ENCODE data around the gene MAN1C1. TPM values are rescaled to one million over a fixed set of nuclear protein-coding genes. Genes with fewer than 3 reads are reported as not detected.

The MAN1C1 gene
- total RNA-seq, 1 donor from 2014 or later = 5.0 TPM

GRCh38 chr1:25811384-25812082 lies 194.9 kb downstream of the MAN1C1 start:
- peaks cover 3% of the 10 kb centered on the region for H3K4me1 Mint-ChIP-seq (ENCODE audit: low read depth)
- H3K4me3 Mint-ChIP-seq (ENCODE audit: low read depth) = no peak overlapping the region
- H3K27ac Mint-ChIP-seq = no peak overlapping the region
- H3K27me3 Mint-ChIP-seq (ENCODE audit: low read depth) = no peaks in the 10 kb centered on the region
- H3K9me3 Mint-ChIP-seq = no peaks in the 10 kb centered on the region
- no peaks in the 10 kb centered on the region for H3K36me3 Mint-ChIP-seq (ENCODE audit: low read depth)
- DNase-seq (ENCODE audit: low spot score) = no peak
- intact Hi-C loops (cut with micrococcal nuclease) = loop anchor here (10.0 kb wide), 1 partner anchor 287 kb away; no protein-coding TSS in a partner anchor

- DNase-seq (ENCODE audit: low spot score) = no peak
- Mint-ChIP-seq H3K36me3 (ENCODE audit: low read depth) (no peaks in the 10 kb centered on the region), H3K27me3 (ENCODE audit: low read depth) (no peaks in the 10 kb centered on the region), H3K27ac (no peak overlapping the region), H3K9me3 (no peaks in the 10 kb centered on the region), H3K4me3 (ENCODE audit: low read depth) (no peak overlapping the region), H3K4me1 (ENCODE audit: low read depth) (peaks cover 6% of the 10 kb centered on the region)
- intact Hi-C loops (cut with micrococcal nuclease) = loop anchor here (10.0 kb wide), 1 partner anchor 288 kb away; no protein-coding TSS in a partner anchor
Observed at GRCh38 chr1:25813071-25813733, 196.6 kb downstream of the MAN1C1 start.

GRCh38 chr1:25813734-25814471 lies 197.3 kb downstream of the MAN1C1 start:
- Mint-ChIP-seq H3K4me1 (ENCODE audit: low read depth) (peaks cover 8% of the 10 kb centered on the region), H3K27ac (no peak overlapping the region), H3K4me3 (ENCODE audit: low read depth) (no peak overlapping the region), H3K9me3 (no peaks in the 10 kb centered on the region), H3K27me3 (ENCODE audit: low read depth) (no peaks in the 10 kb centered on the region), H3K36me3 (ENCODE audit: low read depth) (no peaks in the 10 kb centered on the region)
- intact Hi-C loops (cut with micrococcal nuclease) = loop anchor here (10.0 kb wide), 1 partner anchor 289 kb away; no protein-coding TSS in a partner anchor
- no peak for DNase-seq (ENCODE audit: low spot score)

- H3K4me1 Mint-ChIP-seq (ENCODE audit: low read depth) = peaks cover 12% of the 10 kb centered on the region
- H3K27ac Mint-ChIP-seq = no peak overlapping the region
- no peak overlapping the region for H3K4me3 Mint-ChIP-seq (ENCODE audit: low read depth)
- intact Hi-C loops (cut with micrococcal nuclease) = loop anchor here (10.0 kb wide), 1 partner anchor 290 kb away; no protein-coding TSS in a partner anchor
- H3K27me3 Mint-ChIP-seq (ENCODE audit: low read depth) = no peaks in the 10 kb centered on the region
- DNase-seq (ENCODE audit: low spot score) = no peak
- H3K36me3 Mint-ChIP-seq (ENCODE audit: low read depth) = no peaks in the 10 kb centered on the region
- no peaks in the 10 kb centered on the region for H3K9me3 Mint-ChIP-seq
Observed at GRCh38 chr1:25814549-25815087, 198.0 kb downstream of the MAN1C1 start.

GRCh38 chr1:25815208-25816111 lies 198.9 kb downstream of the MAN1C1 start:
- intact Hi-C loops (cut with micrococcal nuclease) = loop anchor here (10.0 kb wide), 1 partner anchor 291 kb away; no protein-coding TSS in a partner anchor
- Mint-ChIP-seq H3K27ac (no peak overlapping the region), H3K9me3 (no peaks in the 10 kb centered on the region), H3K4me1 (ENCODE audit: low read depth) (peaks cover 12% of the 10 kb centered on the region), H3K4me3 (ENCODE audit: low read depth) (no peak overlapping the region), H3K27me3 (ENCODE audit: low read depth) (no peaks in the 10 kb centered on the region), H3K36me3 (ENCODE audit: low read depth) (no peaks in the 10 kb centered on the region)
- no peak for DNase-seq (ENCODE audit: low spot score)

GRCh38 chr1:25816112-25816718 lies 199.6 kb downstream of the MAN1C1 start:
- peaks cover 15% of the 10 kb centered on the region for H3K4me1 Mint-ChIP-seq (ENCODE audit: low read depth)
- DNase-seq (ENCODE audit: low spot score) = no peak
- no peaks in the 10 kb centered on the region for H3K9me3 Mint-ChIP-seq
- peaks cover 6% of the 10 kb centered on the region for H3K36me3 Mint-ChIP-seq (ENCODE audit: low read depth)
- intact Hi-C loops (cut with micrococcal nuclease) = loop anchor here (10.0 kb wide), 1 partner anchor 291 kb away; no protein-coding TSS in a partner anchor
- no peak overlapping the region for H3K27ac Mint-ChIP-seq
- no peaks in the 10 kb centered on the region for H3K27me3 Mint-ChIP-seq (ENCODE audit: low read depth)
- H3K4me3 Mint-ChIP-seq (ENCODE audit: low read depth) = no peak overlapping the region

- intact Hi-C loops (cut with micrococcal nuclease) = loop anchor here (10.0 kb wide), 1 partner anchor 293 kb away; no protein-coding TSS in a partner anchor
- Mint-ChIP-seq H3K27me3 (ENCODE audit: low read depth) (no peaks in the 10 kb centered on the region), H3K4me3 (ENCODE audit: low read depth) (peak overlapping the region; percentile 97), H3K9me3 (no peaks in the 10 kb centered on the region), H3K4me1 (ENCODE audit: low read depth) (peaks cover 26% of the 10 kb centered on the region), H3K27ac (peak overlapping the region; percentile 21), H3K36me3 (ENCODE audit: low read depth) (peaks cover 9% of the 10 kb centered on the region)
- DNase-seq (ENCODE audit: low spot score) = no peak
Observed at GRCh38 chr1:25817840-25818501, 201.4 kb downstream of the MAN1C1 start.

- peak overlapping the region; percentile 21 for H3K27ac Mint-ChIP-seq
- intact Hi-C loops (cut with micrococcal nuclease) = loop anchor here (10.0 kb wide), 1 partner anchor 294 kb away; no protein-coding TSS in a partner anchor
- H3K36me3 Mint-ChIP-seq (ENCODE audit: low read depth) = peaks cover 9% of the 10 kb centered on the region
- H3K27me3 Mint-ChIP-seq (ENCODE audit: low read depth) = no peaks in the 10 kb centered on the region
- H3K4me1 Mint-ChIP-seq (ENCODE audit: low read depth) = peaks cover 26% of the 10 kb centered on the region
- no peaks in the 10 kb centered on the region for H3K9me3 Mint-ChIP-seq
- no peak for DNase-seq (ENCODE audit: low spot score)
- peak overlapping the region; percentile 97 for H3K4me3 Mint-ChIP-seq (ENCODE audit: low read depth)
Observed at GRCh38 chr1:25818569-25818968, 202.0 kb downstream of the MAN1C1 start.

GRCh38 chr1:25819491-25820246 lies 203.1 kb downstream of the MAN1C1 start, which contains the start of gene MTFR1L:
TSS of gene MTFR1L (plus strand) at chr1:25819954. CDS start at chr1:25823105, 3,151 bp downstream.
- H3K36me3 Mint-ChIP-seq (ENCODE audit: low read depth) = peaks cover 9% of the 10 kb centered on the region
- no peaks in the 10 kb centered on the region for H3K27me3 Mint-ChIP-seq (ENCODE audit: low read depth)
- H3K4me1 Mint-ChIP-seq (ENCODE audit: low read depth) = peaks cover 26% of the 10 kb centered on the region
- H3K4me3 Mint-ChIP-seq (ENCODE audit: low read depth) = peak within 1 kb of the TSS; percentile 97
- no peaks in the 10 kb centered on the region for H3K9me3 Mint-ChIP-seq
- peak; percentile 92 for DNase-seq (ENCODE audit: low spot score)
- H3K27ac Mint-ChIP-seq = peak within 1 kb of the TSS; percentile 90
- intact Hi-C loops (cut with micrococcal nuclease) = loop anchor here (1.0 to 10.0 kb wide), 3 partner anchors 55 to 295 kb away; partner anchors contain the start of genes PAFAH2 and PAQR7

- Mint-ChIP-seq H3K27me3 (ENCODE audit: low read depth) (no peaks in the 10 kb centered on the region), H3K9me3 (no peaks in the 10 kb centered on the region), H3K4me1 (ENCODE audit: low read depth) (peaks cover 26% of the 10 kb centered on the region), H3K36me3 (ENCODE audit: low read depth) (peaks cover 9% of the 10 kb centered on the region), H3K27ac (peak overlapping the region; percentile 90), H3K4me3 (ENCODE audit: low read depth) (peak overlapping the region; percentile 97)
- peak; percentile 72 for DNase-seq (ENCODE audit: low spot score)
- intact Hi-C loops (cut with micrococcal nuclease) = loop anchor here (1.0 to 2.0 kb wide), 2 partner anchors 54 to 178 kb away; partner anchors contain the start of genes PAFAH2 and PAQR7
Observed at GRCh38 chr1:25820247-25821111, 203.9 kb downstream of the MAN1C1 start.
